Hepatocyte (in vitro differentiated cells): ENCODE results near the gene NUMB. TPM values are rescaled to one million over a fixed set of nuclear protein-coding genes. Genes with fewer than 3 reads are reported as not detected.
"Not testable (repeated sequence)": the region's sequence is repeated elsewhere in the genome, so short reads cannot be mapped to it uniquely, and the experiment has no call there.

Source experiments
- DNase-seq: peaks from one replicate; pipeline ENCODE4 v3.0.0-alpha.2; 2016; ENCODE audit warnings: low spot score
- H2AFZ ChIP-seq: fragments of 200-600 bp; sonication (generic); 2 replicates; pipeline ENCODE4 v1.6.0; 2016; ENCODE audit warnings: antibody characterized with exemption, mild to moderate bottlenecking
- H3K27ac ChIP-seq: fragments of 200-600 bp; sonication (generic); 2 replicates; pipeline ENCODE4 v1.5.1; 2016; ENCODE audit warnings: mild to moderate bottlenecking
- H3K27me3 ChIP-seq: fragments of 200-600 bp; sonication (generic); 2 replicates; pipeline ENCODE4 v1.6.1; 2016
- H3K36me3 ChIP-seq: fragments of 200-600 bp; sonication (generic); replicated peaks from 2 replicates; pipeline ENCODE4 v1.5.1; 2016; ENCODE audit warnings: low read depth; ENCODE audit not compliant: insufficient read depth
- H3K4me1 ChIP-seq: fragments of 200-600 bp; sonication (generic); 2 replicates; pipeline ENCODE4 v1.5.1; 2016; ENCODE audit warnings: mild to moderate bottlenecking, moderate library complexity; ENCODE audit not compliant: insufficient read depth
- H3K4me2 ChIP-seq: fragments of 200-600 bp; sonication (generic); 2 replicates; pipeline ENCODE4 v1.6.0; 2016
- H3K4me3 ChIP-seq: fragments of 200-600 bp; sonication (generic); 2 replicates; pipeline ENCODE4 v1.5.1; 2016; ENCODE audit warnings: mild to moderate bottlenecking
- H3K79me2 ChIP-seq: fragments of 200-600 bp; sonication (generic); 2 replicates; pipeline ENCODE4 v1.6.0; 2017; ENCODE audit warnings: mild to moderate bottlenecking
- H3K9me2 ChIP-seq: fragments of 200-600 bp; sonication (generic); replicated peaks from 2 replicates; pipeline ENCODE4 v1.6.0; 2017; ENCODE audit warnings: mild to moderate bottlenecking; ENCODE audit not compliant: insufficient read depth
- H3K9me3 ChIP-seq: fragments of 200-600 bp; sonication (generic); 2 replicates; pipeline ENCODE4 v1.5.1; 2016; ENCODE audit warnings: low read depth, mild to moderate bottlenecking
- H4K20me1 ChIP-seq: fragments of 200-600 bp; sonication (generic); 2 replicates; pipeline ENCODE4 v1.6.0; 2016; ENCODE audit warnings: mild to moderate bottlenecking; ENCODE audit not compliant: insufficient read depth, poor library complexity, severe bottlenecking
- CTCF ChIP-seq: fragments of 200-600 bp; sonication (generic); IDR thresholded peaks from 2 replicates; pipeline ENCODE4 v1.5.1; 2016; ENCODE audit warnings: antibody characterized with exemption, mild to moderate bottlenecking; ENCODE audit not compliant: poor library complexity
- EZH2 ChIP-seq: fragments of 200-600 bp; sonication (generic); IDR thresholded peaks from 2 replicates; pipeline ENCODE4 v1.6.1; 2016; ENCODE audit warnings: antibody characterized with exemption, mild to moderate bottlenecking, borderline replicate concordance
- EZH2phosphoT487 ChIP-seq: fragments of 200-600 bp; sonication (generic); IDR thresholded peaks from one replicate; pipeline ENCODE4 v1.6.1; 2018; ENCODE audit warnings: antibody characterized with exemption, mild to moderate bottlenecking, low read depth, moderate library complexity; ENCODE audit not compliant: unreplicated experiment, severe bottlenecking
- WGBS: methylation state at CpG from one replicate; pipeline ENCODE4 v1.1.6; 2016; ENCODE audit warnings: low lambda C conversion rate; ENCODE audit errors: missing lambda C conversion rate; 5-methylcytosine and 5-hydroxymethylcytosine counted together
- polyA plus RNA-seq: library from polyadenylated mRNA; unstranded; fragments of >200 nt; fragmentation: Nextera tagmentation; extraction: Ambion mirVana; gene quantifications from 2 replicates; pipeline ENCODE4 v1.2.1, GENCODE V29; 2016
- total RNA-seq: library from RNA; depleted of rRNA; stranded (reverse); fragments of >200 nt; gene quantifications from 2 replicates; pipeline ENCODE4 v1.2.3, GENCODE V29; 2014

Gene NUMB
- total and polyA plus RNA-seq, 2 experiments from 2014 or later = 35.3 to 45.8 TPM

- Histone ChIP-seq H3K4me1 (peaks cover 4% of the 10 kb centered on the region), H3K27me3 (no peaks in the 10 kb centered on the region), H3K79me2 (peaks cover 45% of the 10 kb centered on the region), H4K20me1 (no peaks in the 10 kb centered on the region), H3K27ac (no peak overlapping the region), H3K9me3 (no peaks in the 10 kb centered on the region), H3K36me3 (no peaks in the 10 kb centered on the region), H3K4me2 (no peak overlapping the region), H3K4me3 (no peak overlapping the region), H2AFZ (no peak overlapping the region), H3K9me2 (no peaks in the 10 kb centered on the region)
- DNase-seq = no peak
- TF ChIP-seq EZH2 = no peak
- TF ChIP-seq CTCF = no peak
- no peak for TF ChIP-seq EZH2phosphoT487
Observed at GRCh38 chr14:73359445-73359844, 98.9 kb downstream of the NUMB start.

GRCh38 chr14:73358187-73358586, 100.2 kb downstream of the NUMB start:
- Histone ChIP-seq H3K4me2 (no peak overlapping the region), H3K9me2 (no peaks in the 10 kb centered on the region), H3K27ac (no peak overlapping the region), H3K4me1 (peaks cover 4% of the 10 kb centered on the region), H3K36me3 (no peaks in the 10 kb centered on the region), H3K79me2 (peaks cover 40% of the 10 kb centered on the region), H2AFZ (no peak overlapping the region), H4K20me1 (no peaks in the 10 kb centered on the region), H3K4me3 (no peak overlapping the region), H3K27me3 (no peaks in the 10 kb centered on the region), H3K9me3 (no peaks in the 10 kb centered on the region)
- TF ChIP-seq EZH2phosphoT487 (no peak), EZH2 (no peak), CTCF (no peak)
- WGBS = 50% methylated on average over 1 of the region's 1 CpG
- peak; percentile 6 for DNase-seq

GRCh38 chr14:73349091-73349490, 109.3 kb downstream of the NUMB start:
- peaks cover 17% of the 10 kb centered on the region for H3K79me2 ChIP-seq
- WGBS = 94% methylated on average over 3 of the region's 3 CpGs

GRCh38 chr14:73344319-73344718, 114.0 kb downstream of the NUMB start:
- WGBS = 88% methylated on average over 1 of the region's 1 CpG
- H3K79me2 ChIP-seq = peaks cover 23% of the 10 kb centered on the region
- no peaks in the 10 kb centered on the region for H3K9me3 ChIP-seq
- H3K4me3 ChIP-seq = no peak overlapping the region
- no peaks in the 10 kb centered on the region for H3K4me1 ChIP-seq
- no peaks in the 10 kb centered on the region for H3K9me2 ChIP-seq
- H4K20me1 ChIP-seq = peaks cover 4% of the 10 kb centered on the region
- H2AFZ ChIP-seq = no peak overlapping the region
- H3K4me2 ChIP-seq = no peak overlapping the region
- TF ChIP-seq CTCF (no peak), EZH2 (no peak), EZH2phosphoT487 (no peak)
- H3K27me3 ChIP-seq = no peaks in the 10 kb centered on the region
- no peaks in the 10 kb centered on the region for H3K36me3 ChIP-seq
- DNase-seq = no peak
- no peak overlapping the region for H3K27ac ChIP-seq

More at GRCh38 chr14:73349091-73349490, 109.3 kb downstream of the NUMB start:
- not testable (repeated sequence) for H3K4me2 ChIP-seq, H3K4me3 ChIP-seq, H3K27ac ChIP-seq, H4K20me1 ChIP-seq, H3K27me3 ChIP-seq, H3K4me1 ChIP-seq, DNase-seq, H3K9me3 ChIP-seq, H3K36me3 ChIP-seq, H3K9me2 ChIP-seq, H2AFZ ChIP-seq
